Raji (cell line): ENCODE results near the gene BCL11A.

ENCODE experiments used
- POLR2A ChIP-seq: IDR thresholded peaks from 2 replicates; pipeline ENCODE4 v1.6.1; 2011; ENCODE audit warnings: low read depth, low read length, control low read depth; ENCODE audit not compliant: insufficient read depth

BCL11A gene

DNA sequence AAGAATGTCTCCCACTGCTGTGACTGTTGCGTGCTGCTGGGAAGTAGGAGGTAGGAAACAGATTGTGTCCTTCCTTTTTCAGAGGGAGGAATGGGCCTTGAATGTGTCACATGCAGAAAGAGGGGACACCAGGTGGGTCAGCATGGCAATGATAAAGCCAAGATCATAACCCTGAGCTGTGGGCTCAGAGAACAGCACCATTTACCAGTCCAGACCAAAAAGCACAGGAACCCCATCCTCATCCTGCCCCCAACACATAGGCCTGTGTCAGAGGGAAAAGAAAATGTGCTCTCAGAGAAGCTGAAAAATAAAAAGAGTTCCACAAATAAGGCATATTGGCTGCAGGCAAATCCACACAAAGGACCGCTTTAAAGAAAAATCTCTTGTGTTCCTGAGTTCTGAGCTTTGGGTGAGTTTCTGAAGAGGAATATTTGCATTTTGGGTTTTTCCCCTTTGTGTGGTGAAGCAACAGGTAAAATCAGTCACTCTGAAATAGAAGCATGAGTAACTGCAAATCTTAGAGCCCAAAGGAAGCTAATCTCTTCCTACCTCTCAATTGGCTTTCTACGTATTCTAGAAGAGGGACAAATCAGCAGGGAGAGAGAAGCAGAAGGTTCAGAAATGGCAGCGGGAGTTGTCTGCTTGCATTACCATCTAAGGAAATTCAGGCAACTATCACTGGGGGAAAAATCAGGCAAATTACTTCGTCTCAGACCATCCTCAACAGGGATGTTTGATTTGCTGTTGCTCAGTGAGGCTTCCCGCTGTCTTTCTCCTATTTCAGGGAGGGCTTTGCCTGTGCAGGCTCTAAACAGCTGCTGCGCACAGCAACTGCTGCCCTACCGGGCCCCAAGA is 106.8 kb downstream of the BCL11A start:
- TF ChIP-seq POLR2A = 0 out of 2 replicates have a peak, but pooled peaks have one; percentile 26

DNA sequence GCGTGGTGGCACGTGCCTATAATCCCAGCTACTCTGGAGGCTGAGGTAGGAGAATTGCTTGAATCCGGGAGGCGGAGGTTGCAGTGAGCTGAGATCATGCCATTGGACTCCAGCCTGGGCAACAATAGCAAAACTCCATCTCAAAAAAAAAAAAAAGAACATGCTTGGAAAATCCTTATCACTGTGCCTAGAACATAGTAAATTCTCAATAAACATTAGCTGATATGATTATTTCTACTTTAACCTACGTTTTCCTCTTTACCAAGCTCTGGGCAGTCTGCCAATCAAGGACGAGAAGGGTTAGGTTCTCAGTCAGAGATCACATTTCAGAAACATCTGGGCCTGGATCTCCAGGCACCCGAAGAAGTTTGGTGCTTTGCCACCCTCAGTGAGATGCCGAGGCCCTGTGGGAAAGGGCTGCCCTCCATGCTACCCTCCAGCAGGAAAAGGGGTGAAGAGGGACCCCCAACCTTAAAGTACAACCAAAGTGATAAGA is 107.7 kb downstream of the BCL11A start:
- no peak for TF ChIP-seq POLR2A

DNA sequence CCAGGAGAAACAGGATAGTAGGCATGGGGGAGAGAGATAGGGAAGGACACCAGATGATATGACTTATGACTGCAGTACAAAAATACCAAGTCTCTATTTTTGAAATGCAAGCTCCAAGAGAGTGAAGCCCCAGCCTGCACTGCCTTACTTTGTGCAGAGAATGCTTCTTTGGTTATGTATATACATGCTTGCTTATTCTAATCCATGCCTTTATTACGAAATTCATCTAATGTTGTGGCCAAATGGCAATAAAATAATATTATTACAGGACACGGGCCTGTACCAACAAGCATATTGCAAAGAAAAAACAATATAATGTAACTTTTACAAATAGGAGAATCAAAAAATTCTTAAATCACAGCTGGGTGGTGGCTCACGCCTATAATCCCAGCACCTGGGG is 110.8 kb downstream of the BCL11A start:
- no peak for TF ChIP-seq POLR2A

DNA sequence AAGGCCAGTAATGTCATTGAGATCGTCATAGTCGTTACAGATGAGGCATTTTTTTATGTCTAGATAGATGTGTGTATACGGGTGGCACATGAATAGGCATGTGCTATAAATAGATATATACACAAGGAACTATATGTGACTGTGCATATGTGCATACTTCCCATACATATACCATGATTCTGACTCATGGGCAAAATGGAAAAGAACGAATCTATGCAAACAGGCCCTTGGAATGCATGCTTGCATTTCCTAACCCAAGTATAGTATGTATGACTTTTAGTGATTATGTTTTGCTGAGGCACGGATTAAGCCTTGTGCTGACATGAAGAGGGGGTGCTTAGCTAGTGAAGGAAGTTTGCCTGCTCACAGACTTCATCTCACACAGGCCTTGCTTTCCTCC is 111.7 kb downstream of the BCL11A start:
- TF ChIP-seq POLR2A = no peak

DNA sequence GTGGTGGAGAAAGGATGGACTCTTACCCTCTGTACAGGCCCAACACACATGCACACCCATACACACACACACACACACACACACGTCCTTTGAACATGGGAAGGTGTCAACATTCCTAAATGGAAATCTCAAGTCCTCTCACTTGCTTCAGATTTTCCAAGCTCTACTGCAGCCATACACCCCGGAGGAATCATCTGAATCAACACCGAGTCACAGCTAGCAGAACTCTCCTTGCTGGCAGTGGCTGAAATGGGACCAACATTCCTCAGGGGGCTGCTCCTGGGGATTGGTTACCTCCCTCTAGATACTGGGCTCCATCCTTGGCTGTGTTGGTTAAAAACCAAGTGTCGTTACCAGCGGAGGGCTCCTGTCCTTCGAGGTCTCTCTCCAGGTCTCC is 112.7 kb downstream of the BCL11A start:
- TF ChIP-seq POLR2A = no peak

DNA sequence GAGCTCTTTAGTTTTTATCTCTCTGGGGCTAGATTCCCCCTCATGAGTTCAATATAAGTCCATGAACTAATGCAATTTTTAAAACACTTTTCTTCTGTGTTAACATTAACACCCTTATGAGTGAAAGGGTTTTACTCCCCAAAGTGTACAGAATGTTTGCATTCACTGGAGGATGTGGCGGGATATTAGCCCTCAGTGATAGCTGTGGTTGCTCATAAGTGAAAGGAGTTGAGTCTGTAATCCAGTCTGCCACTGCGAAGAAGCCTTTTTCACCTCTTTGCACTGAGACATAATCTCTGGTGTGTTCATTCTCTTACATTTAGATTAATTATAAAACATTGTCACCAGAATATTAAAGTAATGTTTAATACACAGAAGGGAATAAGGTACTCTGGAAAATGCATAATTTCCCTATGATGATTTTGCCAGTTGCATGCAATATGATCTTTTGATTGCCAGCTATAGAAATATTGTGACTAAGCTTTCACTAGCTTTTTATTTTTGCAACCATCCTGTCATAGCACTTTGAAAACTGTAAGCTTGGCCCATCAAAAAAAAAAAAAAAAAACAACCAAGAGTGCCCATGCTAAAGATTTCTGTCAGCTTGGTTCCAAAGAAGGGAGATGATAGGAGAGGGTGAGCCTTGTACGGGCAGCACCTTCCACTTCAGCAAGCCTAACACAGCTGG is 113.2 kb downstream of the BCL11A start:
- no peak for TF ChIP-seq POLR2A

DNA sequence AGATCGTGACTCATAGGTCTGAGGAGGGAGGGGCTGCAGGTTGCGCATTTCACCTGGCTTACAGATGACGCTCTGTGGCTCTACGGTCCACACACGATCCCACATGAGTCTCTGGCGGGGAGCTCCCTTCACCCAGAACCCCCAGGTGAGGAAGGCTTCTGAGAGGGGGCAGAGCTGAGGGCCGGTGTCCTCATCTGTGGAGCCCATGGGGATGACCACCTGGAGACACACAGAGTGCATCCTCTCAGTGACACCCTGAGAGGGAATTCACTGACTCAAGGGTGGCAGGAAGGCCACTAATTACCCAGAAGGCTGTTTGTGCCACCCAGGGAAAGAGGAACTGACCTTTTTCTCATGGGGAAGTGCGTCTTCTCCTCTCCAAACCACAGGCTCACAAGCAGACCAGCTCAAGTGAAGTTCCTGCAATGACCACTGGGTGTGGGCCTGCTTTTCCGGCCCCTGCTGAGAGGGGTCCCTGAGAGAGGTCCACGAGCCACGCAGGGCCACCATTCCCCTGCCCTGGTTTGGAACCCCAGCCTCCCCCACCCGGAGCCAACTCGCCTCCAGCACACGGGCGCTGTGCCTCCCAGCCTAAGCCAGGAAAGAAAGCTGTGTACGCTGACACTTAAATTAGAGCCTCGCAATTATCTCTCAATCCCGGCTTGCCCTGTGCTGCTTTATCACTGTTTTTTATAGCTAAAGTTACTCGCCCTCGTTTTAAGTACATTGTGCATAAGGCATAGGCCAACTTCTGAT is 114.1 kb downstream of the BCL11A start:
- TF ChIP-seq POLR2A = peak; percentile 47

DNA sequence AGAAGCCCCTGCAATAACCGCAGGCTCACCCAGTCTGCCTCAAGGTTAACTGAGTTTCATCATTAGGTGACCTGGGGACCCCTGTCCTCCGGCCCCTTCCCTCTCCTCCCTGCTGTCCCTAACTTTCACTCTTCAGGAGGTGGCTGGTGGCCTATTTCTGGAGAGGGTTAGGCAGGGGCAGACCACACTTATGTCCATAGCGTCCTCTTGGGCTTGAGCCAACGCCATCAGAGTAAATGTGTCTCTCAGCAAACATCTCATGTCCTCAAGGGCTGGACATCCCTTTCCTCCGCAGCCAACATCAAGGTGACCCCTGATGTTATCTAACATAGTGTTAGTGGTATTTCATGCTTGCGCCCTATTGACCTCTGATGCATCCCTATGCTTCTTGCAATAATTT is 114.8 kb downstream of the BCL11A start:
- no peak for TF ChIP-seq POLR2A

DNA sequence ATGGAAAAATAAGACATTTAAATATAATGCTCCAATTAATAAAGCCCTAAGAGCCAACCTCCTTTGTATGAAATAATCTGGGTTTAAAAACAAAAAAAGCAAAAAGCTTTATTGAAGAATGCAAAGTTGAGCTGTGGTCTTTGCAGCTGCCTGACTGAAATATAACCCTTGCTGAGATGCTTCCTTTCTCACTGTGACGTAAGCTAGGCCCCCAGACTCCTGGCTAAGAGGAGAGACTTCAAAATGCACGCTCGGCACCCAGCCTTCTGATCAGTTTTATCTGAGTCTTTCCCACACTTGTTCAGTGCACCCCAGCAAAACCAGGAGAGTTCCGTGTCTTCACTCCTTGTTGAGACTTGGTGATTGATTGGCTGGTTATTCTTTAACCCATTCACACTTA is 115.3 kb downstream of the BCL11A start:
- TF ChIP-seq POLR2A = no peak

DNA sequence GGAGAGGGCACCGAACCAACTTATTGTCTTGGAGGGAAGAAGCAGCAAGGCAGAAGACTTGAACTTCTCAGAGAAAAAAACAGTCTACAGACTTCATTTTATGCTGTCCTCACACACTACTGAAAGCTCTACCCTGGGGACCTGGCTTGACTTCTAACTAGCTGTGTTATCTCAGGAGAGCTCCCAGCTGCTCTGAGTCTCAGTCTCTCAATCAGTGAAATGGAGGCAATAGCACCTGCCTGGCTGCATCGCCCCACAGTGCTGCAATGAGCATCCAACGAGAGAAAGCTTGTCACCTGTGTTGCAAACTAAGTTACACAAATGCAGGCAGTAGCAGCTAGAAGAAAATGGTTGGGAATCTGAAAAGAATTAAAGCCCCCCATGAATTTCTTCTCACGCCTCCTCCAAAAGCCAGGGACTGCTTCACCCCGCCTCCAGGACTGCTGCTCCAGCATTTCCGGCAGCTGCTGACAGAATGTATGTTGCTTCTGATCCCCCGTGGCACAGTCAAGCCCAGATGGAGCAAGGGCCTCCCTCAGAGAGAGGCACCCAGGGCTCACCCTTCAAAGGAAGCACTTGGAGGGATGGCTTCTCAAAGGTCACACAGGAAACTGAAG is 116.3 kb downstream of the BCL11A start:
- TF ChIP-seq POLR2A = no peak

DNA sequence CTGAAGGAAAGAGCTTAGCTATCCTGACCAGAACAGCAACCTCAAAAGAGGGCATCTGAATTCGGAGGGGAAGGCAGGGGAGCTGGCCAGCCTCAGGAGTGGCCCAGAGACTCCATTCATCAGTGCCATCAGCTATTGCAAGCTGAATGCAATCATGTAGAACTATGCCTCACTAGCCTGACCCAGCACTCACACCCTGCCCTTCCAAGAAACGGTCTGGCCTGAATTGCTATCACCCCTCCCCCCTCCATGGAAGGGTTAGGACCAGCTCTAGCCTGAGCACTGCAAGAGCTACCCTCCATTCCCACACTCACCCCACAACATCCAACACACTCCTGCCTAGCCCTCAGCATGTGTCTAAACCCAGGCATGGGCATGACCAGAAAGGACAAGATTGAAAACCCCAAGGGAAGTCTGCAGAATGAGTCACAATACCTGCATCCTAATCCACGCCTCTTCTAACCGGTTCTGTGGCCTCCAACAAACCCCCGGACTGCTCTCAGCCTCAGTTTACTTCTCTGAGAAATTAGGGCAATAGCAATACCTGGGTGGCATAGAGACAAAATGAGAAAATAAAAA is 120.3 kb downstream of the BCL11A start:
- TF ChIP-seq POLR2A = no peak

DNA sequence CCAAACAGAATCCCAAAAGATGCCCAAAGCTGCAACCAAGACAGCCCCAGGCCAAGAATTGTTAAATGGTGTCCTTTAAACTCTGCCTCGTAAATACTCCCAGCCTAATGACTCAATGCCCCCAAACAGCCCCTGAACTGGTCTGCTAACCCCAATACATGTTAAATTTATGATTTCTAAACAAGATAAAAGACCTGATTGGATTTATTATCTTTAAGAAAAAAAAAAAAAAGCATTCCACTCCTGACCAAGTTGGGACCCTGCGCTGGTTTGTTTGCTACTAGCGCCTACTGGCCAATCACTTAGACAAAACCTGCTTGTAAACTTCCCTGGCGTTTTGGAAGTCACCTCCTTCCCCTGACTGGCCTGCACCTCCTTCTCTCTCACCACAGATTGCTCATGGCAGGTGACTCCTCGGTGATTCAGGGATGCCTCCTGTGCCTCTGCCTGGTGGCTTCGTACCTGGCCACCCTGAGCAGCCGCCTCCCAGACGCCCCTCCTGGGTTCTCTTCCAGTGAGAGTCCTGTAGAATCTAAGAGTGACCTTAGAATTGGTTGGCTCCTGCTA is 121.3 kb downstream of the BCL11A start:
- TF ChIP-seq POLR2A = no peak

DNA sequence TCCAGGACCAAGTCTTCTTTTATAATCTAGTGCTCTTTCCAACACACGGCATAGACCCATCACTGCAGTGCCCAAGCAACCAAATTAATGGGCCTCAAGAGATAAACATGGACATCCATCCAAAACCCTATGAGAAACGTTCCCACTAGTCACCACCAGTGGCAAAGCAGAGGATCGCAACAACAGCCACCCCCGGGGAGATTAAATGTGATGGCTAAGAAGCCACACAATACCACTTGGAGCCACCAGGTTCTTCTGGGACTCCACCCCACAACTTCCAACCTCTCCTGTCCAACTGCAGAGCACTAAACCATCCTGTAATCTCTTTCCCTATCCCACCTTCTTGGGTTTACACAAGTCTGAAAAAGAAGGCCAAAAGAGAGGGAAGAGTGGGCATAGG is 123.8 kb downstream of the BCL11A start:
- no peak for TF ChIP-seq POLR2A

DNA sequence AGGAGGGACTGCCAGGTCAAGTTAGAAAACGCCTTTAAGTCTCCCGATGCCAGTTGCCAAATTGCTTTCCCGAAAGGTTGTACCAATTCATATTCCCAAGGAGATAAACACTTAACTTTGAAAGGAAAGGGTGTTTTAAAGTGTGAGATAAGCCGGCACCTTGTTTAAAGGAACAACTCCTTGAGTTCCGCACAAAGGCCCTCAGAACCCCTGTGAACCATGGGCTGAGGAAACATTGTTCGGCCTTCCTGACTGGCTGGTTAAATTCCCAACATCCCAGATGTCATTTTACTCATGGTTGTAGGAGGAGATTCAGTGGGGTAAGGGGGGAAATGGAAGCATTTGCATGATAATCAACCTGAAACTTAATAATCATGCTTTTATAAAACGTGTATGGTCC is 126.6 kb downstream of the BCL11A start:
- TF ChIP-seq POLR2A = no peak
